Measurements from ENCODE around the gene RAMAC.
"Not testable (repeated sequence)": the region's sequence is repeated elsewhere in the genome, so short reads cannot be mapped to it uniquely, and the experiment has no call there.

- TF ChIP-seq CTCF, POLR2A (IDR thresholded peaks at IDR 0.05): not testable (repeated sequence)
These were observed 14.6 kb downstream of the RAMAC start for GRCh38 chr15:83000672-83001031.

All from vagina (tissue), 2 donors.